OCI-LY7 (cell line): ENCODE measurements around the gene CST9. TPM values are rescaled to one million over a fixed set of nuclear protein-coding genes. Genes with fewer than 3 reads are reported as not detected.

Experiments
- BruUV-seq: library from RNA; stranded (reverse); fragments of 400-500 nt; replicated peaks from 2 replicates; lab custom pipeline; 2021; lab: Mats Ljungman, UMichigan
- CTCF ChIA-PET: fragments of 300-600 bp; sonication (Branson Sonifier 250); formaldehyde crosslinking; loops from one replicate; lab custom pipeline; 2022; ENCODE audit warnings: antibody characterized with exemption; ENCODE audit not compliant: unreplicated experiment; lab: Charles Lee
- POLR2A ChIA-PET: fragments of 300-600 bp; sonication (Branson Sonifier 250); formaldehyde crosslinking; loops from one replicate; lab custom pipeline; 2022; ENCODE audit warnings: antibody characterized with exemption; lab: Charles Lee
- DNase-seq: peaks from one replicate; pipeline ENCODE4 v3.0.0-alpha.2; 2015; ENCODE audit warnings: low spot score
- H2AFZ ChIP-seq: fragments of 200-600 bp; sonication (generic), shearing (Covaris generic); 2 replicates; pipeline ENCODE4 v1.6.1; 2014; ENCODE audit warnings: mild to moderate bottlenecking, antibody characterized with exemption, low read length, moderate library complexity
- H3K27ac ChIP-seq: fragments of 200-600 bp; sonication (generic); 2 replicates; pipeline ENCODE4 v1.5.1; 2014; ENCODE audit warnings: mixed run types, low read depth, mild to moderate bottlenecking, moderate library complexity, low read length, inconsistent platforms; ENCODE audit not compliant: poor library complexity, severe bottlenecking
- H3K36me3 ChIP-seq: fragments of 200-600 bp; sonication (generic); 2 replicates; pipeline ENCODE4 v1.6.1; 2014; ENCODE audit warnings: mild to moderate bottlenecking, antibody characterized with exemption, low read length, moderate library complexity, mixed read lengths; ENCODE audit not compliant: insufficient read depth
- H3K4me1 ChIP-seq: fragments of 200-600 bp; sonication (generic); 2 replicates; pipeline ENCODE4 v1.5.1; 2014; ENCODE audit warnings: mild to moderate bottlenecking, low read length; ENCODE audit not compliant: insufficient read depth, poor library complexity, severe bottlenecking
- H3K4me2 ChIP-seq: fragments of 200-600 bp; sonication (generic); 2 replicates; pipeline ENCODE4 v1.6.1; 2014; ENCODE audit warnings: mild to moderate bottlenecking, low read length
- H3K4me3 ChIP-seq: fragments of 200-600 bp; sonication (generic); 2 replicates; pipeline ENCODE4 v1.5.1; 2014; ENCODE audit warnings: mild to moderate bottlenecking, low read depth, low read length; ENCODE audit not compliant: poor library complexity, severe bottlenecking
- H3K79me2 ChIP-seq: fragments of 200-600 bp; sonication (generic); 2 replicates; pipeline ENCODE4 v1.6.1; 2016; ENCODE audit warnings: low read depth, mild to moderate bottlenecking, low read length, moderate library complexity, mixed read lengths; ENCODE audit not compliant: insufficient read depth
- H3K9me2 ChIP-seq: fragments of 200-600 bp; sonication (generic); 2 replicates; pipeline ENCODE4 v1.6.1; 2016; ENCODE audit warnings: mild to moderate bottlenecking, low read length, mixed read lengths; ENCODE audit not compliant: insufficient read depth
- H3K9me3 ChIP-seq: fragments of 200-600 bp; sonication (generic); 2 replicates; pipeline ENCODE4 v1.6.1; 2014; ENCODE audit warnings: mild to moderate bottlenecking, mixed run types, low read length, mixed read lengths
- H4K20me1 ChIP-seq: fragments of 200-600 bp; sonication (generic); 2 replicates; pipeline ENCODE4 v1.6.1; 2014; ENCODE audit warnings: mild to moderate bottlenecking, antibody characterized with exemption, low read length, moderate library complexity, mixed read lengths; ENCODE audit not compliant: insufficient read depth
- CTCF ChIP-seq: fragments of 200-600 bp; sonication (generic); conservative IDR thresholded peaks from 2 replicates; pipeline ENCODE4 v1.5.1; 2014; ENCODE audit warnings: mild to moderate bottlenecking, antibody characterized with exemption, low read length, moderate library complexity, mixed read lengths
- EZH2phosphoT487 ChIP-seq: fragments of 200-600 bp; sonication (generic); IDR thresholded peaks from 2 replicates; pipeline ENCODE4 v1.6.1; 2018; ENCODE audit warnings: low read depth, borderline replicate concordance, mild to moderate bottlenecking, mixed run types, antibody characterized with exemption, low read length, moderate library complexity, mixed read lengths
- intact Hi-C: fragments of 100-400 bp; cut with micrococcal nuclease; formaldehyde crosslinking; loops from one replicate; pipeline ENCODE4 v1.10.0; 2022; ENCODE audit not compliant: unreplicated experiment
- total RNA-seq, 2 experiments: library from RNA; depleted of rRNA in 1 of 2; stranded (reverse); fragments of >200 nt in 1 of 2; shearing (Covaris generic) in 1 of 2; gene quantifications; 2 replicates each; pipeline ENCODE4 v1.2.3, GENCODE V29; 2014 to 2022

Gene CST9
- total RNA-seq, 2 experiments from 2014 or later: not detected

GRCh38 chr20:23639490-23639958 lies 33.8 kb upstream of the CST9 start:
- H2AFZ ChIP-seq: no peak overlapping the region
- H3K4me2 ChIP-seq: no peak overlapping the region
- H3K9me2 ChIP-seq: no peaks in the 10 kb centered on the region
- DNase-seq: no peak
- H3K79me2 ChIP-seq: no peaks in the 10 kb centered on the region
- no peaks in the 10 kb centered on the region for H3K4me1 ChIP-seq
- H3K9me3 ChIP-seq: no peaks in the 10 kb centered on the region
- intact Hi-C loops: no loop called here
- no peak overlapping the region for H3K4me3 ChIP-seq
- BruUV-seq: no TSS peak
- ChIA-PET POLR2A (no interaction called here), CTCF (no interaction called here)
- TF ChIP-seq CTCF (no peak), EZH2phosphoT487 (no peak)
- no peaks in the 10 kb centered on the region for H4K20me1 ChIP-seq
- H3K27ac ChIP-seq: no peak overlapping the region
- no peaks in the 10 kb centered on the region for H3K36me3 ChIP-seq

- Histone ChIP-seq H3K9me2 (no peaks in the 10 kb centered on the region), H3K4me2 (no peak overlapping the region), H2AFZ (no peak overlapping the region), H3K27ac (no peak overlapping the region), H3K4me3 (no peak overlapping the region), H3K36me3 (no peaks in the 10 kb centered on the region), H4K20me1 (no peaks in the 10 kb centered on the region), H3K9me3 (no peaks in the 10 kb centered on the region), H3K79me2 (no peaks in the 10 kb centered on the region), H3K4me1 (no peaks in the 10 kb centered on the region)
- no TSS peak for BruUV-seq
- intact Hi-C loops: no loop called here
- no peak for DNase-seq
- ChIA-PET CTCF (no interaction called here), POLR2A (no interaction called here)
- TF ChIP-seq CTCF (no peak), EZH2phosphoT487 (no peak)
Observed at GRCh38 chr20:23638309-23638708, 32.6 kb upstream of the CST9 start.

DNA sequence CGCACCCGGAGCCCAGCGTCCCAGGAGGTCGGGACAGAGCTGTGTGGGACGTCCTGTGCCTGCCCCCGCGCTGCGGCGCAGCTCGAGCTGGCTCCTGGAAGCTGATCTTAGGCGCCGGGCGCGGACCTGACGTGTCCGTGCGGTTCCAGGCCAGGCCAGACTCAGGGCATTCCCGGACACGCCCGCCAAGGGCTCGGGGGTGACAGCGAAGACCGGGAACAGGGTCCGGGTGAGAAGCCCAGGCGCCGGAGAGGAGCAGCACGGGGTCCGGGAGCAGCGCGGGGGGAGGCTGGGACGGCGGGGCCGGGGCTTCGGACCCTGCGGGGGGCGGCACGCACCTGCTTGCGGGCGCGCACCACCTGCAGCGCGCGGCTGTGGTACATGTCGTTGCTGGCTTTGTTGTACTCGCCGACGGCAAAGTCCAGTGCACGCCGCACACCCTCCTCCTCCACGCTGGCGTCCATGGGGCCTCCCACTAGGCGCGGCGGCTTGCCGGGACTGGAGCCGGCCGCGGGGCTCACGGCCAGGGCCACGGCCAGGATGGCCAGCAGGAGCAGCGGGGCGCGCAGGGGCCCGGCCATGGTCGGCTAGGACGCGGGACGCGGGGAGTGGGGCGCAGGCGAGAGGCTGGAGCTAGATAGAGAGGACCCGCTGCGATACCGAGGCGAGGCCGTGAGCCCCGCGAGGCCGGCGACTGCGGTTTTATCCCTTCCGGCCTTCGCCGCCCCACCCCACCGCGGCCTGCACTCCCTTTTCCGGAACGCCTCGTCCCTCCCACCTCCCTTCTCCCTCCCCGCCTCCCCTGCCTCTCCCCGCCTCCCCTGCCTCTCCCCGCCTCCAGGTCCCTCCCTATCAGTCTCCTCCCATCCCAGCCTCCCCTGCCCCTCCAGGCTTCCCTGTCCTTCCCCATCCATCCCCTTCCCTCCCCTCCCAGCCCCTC lies 31.8 kb upstream of the CST9 start, which contains the start of gene CST3:
TSS of gene CST3 (minus strand) at position 674 of the 940 bp plus-strand sequence. CDS start at position 581, 93 bp downstream.
- Histone ChIP-seq H3K9me2 (no peaks in the 10 kb centered on the region), H3K27ac (no peak within 1 kb of the TSS), H3K79me2 (no peaks in the 10 kb centered on the region), H3K4me1 (no peaks in the 10 kb centered on the region), H2AFZ (no peak within 1 kb of the TSS), H3K4me2 (no peak within 1 kb of the TSS), H3K36me3 (no peaks in the 10 kb centered on the region), H3K4me3 (no peak within 1 kb of the TSS), H3K9me3 (no peaks in the 10 kb centered on the region), H4K20me1 (no peaks in the 10 kb centered on the region)
- no TSS peak for BruUV-seq
- intact Hi-C loops: no loop called here
- ChIA-PET CTCF (no interaction called here), POLR2A (no interaction called here)
- DNase-seq: no peak
- TF ChIP-seq EZH2phosphoT487 (no peak), CTCF (no peak)
